HepG2 (cell line): Measurements from ENCODE around the gene CRISP3. TPM values are rescaled to one million over a fixed set of nuclear protein-coding genes. Genes with fewer than 3 reads are reported as not detected.

Experiments used
- ATAC-seq: fragments of 200-7000 bp; cut with Tn5 transposase; 3 replicates; pipeline ENCODE4 v1.9.1; 2020; ENCODE audit warnings: mild to moderate bottlenecking, moderate library complexity
- BruUV-seq: library from RNA; stranded (reverse); fragments of 400-500 nt; replicated peaks from 2 replicates; lab custom pipeline; 2021; lab: Mats Ljungman, UMichigan
- CTCF ChIA-PET: fragments of 300-600 bp; formaldehyde crosslinking; extraction: SDS; loops from one replicate; lab custom pipeline; 2021; ENCODE audit warnings: low total read pairs, inconsistent platforms, low intra/inter-chr PET ratio; lab: Yijun Ruan, JAX
- POLR2A ChIA-PET: fragments of 350-600 bp; sonication (Branson Sonifier 250); formaldehyde crosslinking; loops from one replicate; lab custom pipeline; 2020; ENCODE audit warnings: antibody characterized with exemption, inconsistent platforms; lab: Yijun Ruan, JAX
- DNase-seq: peaks from one replicate; pipeline ENCODE4 v3.0.0-alpha.2; 2015; ENCODE audit warnings: low spot score
- FAIRE-seq: peaks from 3 replicates; lab custom pipeline; 2011; peaks lifted over from hg19 to GRCh38; lab: Jason Lieb, UNC
- H2AFZ ChIP-seq: one replicate; pipeline ENCODE4 v1.6.1; 2011; ENCODE audit warnings: low read length, inconsistent platforms
- H3K27ac ChIP-seq: fragments of 300-600 bp; 3 replicates; pipeline ENCODE4 v1.8.0; 2011; ENCODE audit warnings: mixed run types, mild to moderate bottlenecking, mixed read lengths, low read length, inconsistent platforms; ENCODE audit not compliant: insufficient read depth; ENCODE audit errors: extremely low read length
- H3K27me3 ChIP-seq, 2 experiments: fragments of 200-600 bp in 1 of 2; 2 replicates in 1 of 2; 3 replicates in 1 of 2; pipeline versions ENCODE4 v1.6.0 to v1.8.0; 2011; ENCODE audit warnings: low read length in 2 of 2, mild to moderate bottlenecking in 2 of 2, moderate library complexity in 2 of 2, inconsistent platforms in 1 of 2; ENCODE audit not compliant: insufficient read depth in 2 of 2, control insufficient read depth in 1 of 2
- H3K36me3 ChIP-seq, 2 experiments: fragments of 200-600 bp in 1 of 2; replicated peaks in 1 of 2; 2 replicates in 1 of 2; 3 replicates in 1 of 2; pipeline versions ENCODE4 v1.5.1 to v1.8.0; 2011; ENCODE audit warnings: low read length in 2 of 2, inconsistent platforms in 1 of 2; ENCODE audit not compliant: insufficient read depth in 2 of 2, control insufficient read depth in 1 of 2
- H3K4me1 ChIP-seq: 2 replicates; pipeline ENCODE4 v1.5.1; 2012; ENCODE audit warnings: low read length, inconsistent platforms; ENCODE audit not compliant: insufficient read depth
- H3K4me2 ChIP-seq: 2 replicates; pipeline ENCODE4 v1.6.0; 2011; ENCODE audit warnings: low read depth, low read length, inconsistent platforms
- H3K4me3 ChIP-seq, 3 experiments: fragments of 200-600 bp in 1 of 3; sonication (generic), shearing (Covaris generic) in 1 of 3; replicated peaks in 1 of 3; 2 replicates each; pipeline ENCODE4 v1.5.1; 2011 to 2016; ENCODE audit warnings: low read length in 3 of 3, inconsistent platforms in 2 of 3, low read depth in 2 of 3, mild to moderate bottlenecking in 2 of 3, control low read depth in 1 of 3, mixed read lengths in 1 of 3; ENCODE audit not compliant: insufficient read depth in 1 of 3
- H3K79me2 ChIP-seq: one replicate; pipeline ENCODE4 v1.6.1; 2011; ENCODE audit warnings: low read length, inconsistent platforms; ENCODE audit not compliant: insufficient read depth
- H3K9ac ChIP-seq: 2 replicates; pipeline ENCODE4 v1.6.0; 2011; ENCODE audit warnings: mild to moderate bottlenecking, low read depth, low read length, inconsistent platforms; ENCODE audit not compliant: insufficient read depth
- H3K9me3 ChIP-seq: 2 replicates; pipeline ENCODE4 v1.5.1; 2012; ENCODE audit warnings: mild to moderate bottlenecking, low read length
- H4K20me1 ChIP-seq: 2 replicates; pipeline ENCODE4 v1.6.0; 2011; ENCODE audit warnings: inconsistent platforms, mild to moderate bottlenecking, low read length, moderate library complexity; ENCODE audit not compliant: insufficient read depth
- FOXO1 ChIP-seq: sonication (generic); formaldehyde crosslinking; IDR thresholded peaks from 2 replicates; pipeline ENCODE4 v1.4.0; 2020; ENCODE audit warnings: missing genetic modification reagents
- MXD4 ChIP-seq: IDR thresholded peaks from 2 replicates; pipeline ENCODE4 v1.6.1; 2016; ENCODE audit warnings: mild to moderate bottlenecking, missing biosample characterization, missing genetic modification reagents
- MYPOP ChIP-seq: sonication (generic); formaldehyde crosslinking; IDR thresholded peaks from 2 replicates; pipeline ENCODE4 v1.8.1; 2023; ENCODE audit warnings: mild to moderate bottlenecking, moderate library complexity, missing genetic modification reagents
- NCOA5 ChIP-seq: sonication (generic); formaldehyde crosslinking; IDR thresholded peaks from 2 replicates; pipeline ENCODE4 v1.4.0; 2020; ENCODE audit warnings: missing genetic modification reagents
- NR1H2 ChIP-seq: sonication (generic); formaldehyde crosslinking; IDR thresholded peaks from 2 replicates; pipeline ENCODE4 v1.8.1; 2022; ENCODE audit warnings: low read depth, missing genetic modification reagents, borderline replicate concordance
- REST ChIP-seq, 2 experiments: IDR thresholded peaks; 2 replicates each; pipeline ENCODE4 v1.6.1; 2011 to 2012; ENCODE audit warnings: low read length in 2 of 2, borderline replicate concordance in 1 of 2, low read depth in 1 of 2, mild to moderate bottlenecking in 1 of 2, moderate library complexity in 1 of 2
- SP2 ChIP-seq: sonication (generic); formaldehyde crosslinking; IDR thresholded peaks from 2 replicates; pipeline ENCODE4 v1.5.1; 2020; ENCODE audit warnings: mild to moderate bottlenecking, missing genetic modification reagents
- THAP7 ChIP-seq: sonication (generic); formaldehyde crosslinking; IDR thresholded peaks from 2 replicates; pipeline ENCODE4 v1.8.1; 2023; ENCODE audit warnings: mild to moderate bottlenecking, missing genetic modification reagents
- TRIM24 ChIP-seq: sonication (generic); formaldehyde crosslinking; IDR thresholded peaks from 2 replicates; pipeline ENCODE4 v1.8.0; 2022; ENCODE audit warnings: mild to moderate bottlenecking, missing genetic modification reagents
- ZNF281 ChIP-seq: sonication (generic); formaldehyde crosslinking; IDR thresholded peaks from 2 replicates; pipeline ENCODE4 v1.4.0; 2020; ENCODE audit warnings: missing genetic modification reagents, borderline replicate concordance
- ZNF503 ChIP-seq: sonication (generic); formaldehyde crosslinking; IDR thresholded peaks from 2 replicates; pipeline ENCODE4 v1.4.0; 2020; ENCODE audit warnings: missing genetic modification reagents
- ZNF562 ChIP-seq: sonication (generic); formaldehyde crosslinking; IDR thresholded peaks from 2 replicates; pipeline ENCODE4 v1.8.0; 2022; ENCODE audit warnings: missing genetic modification reagents, borderline replicate concordance
- ZNF597 ChIP-seq: sonication (generic); formaldehyde crosslinking; IDR thresholded peaks from 2 replicates; pipeline ENCODE4 v1.5.0; 2020; ENCODE audit warnings: missing genetic modification reagents
- in situ Hi-C: cut with HindIII; loops from 2 replicates; pipeline ENCODE4 v1.10.0; 2017; ENCODE audit warnings: low pct_unique_long_range_greater_than_20kb; ENCODE audit not compliant: extremely low pct_ligation_motif_present
- intact Hi-C: fragments of 100-400 bp; cut with micrococcal nuclease; formaldehyde crosslinking; loops from one replicate; pipeline ENCODE4 v1.10.0; 2022; ENCODE audit not compliant: unreplicated experiment
- polyA plus RNA-seq, 8 experiments: library from polyadenylated mRNA; depleted of rRNA in 3 of 8; stranded (reverse) in 7 of 8; unstranded in 1 of 8; fragments of >200 nt; fragmentation: Illumina TruSeq in 4 of 8; extraction: Trizol in 4 of 8; gene quantifications; 2 replicates each; pipeline versions ENCODE4 v1.2.1 to v1.2.3, GENCODE V29; 2011 to 2016; ENCODE audit warnings: low read depth in 4 of 8, missing spikeins in 1 of 8, mixed read lengths in 1 of 8; ENCODE audit not compliant: insufficient read depth in 1 of 8
- total RNA-seq, 5 experiments: library from RNA; depleted of rRNA; stranded (reverse); fragments of >200 nt; fragmentation: Illumina TruSeq; extraction: Trizol; gene quantifications; 2 replicates each; pipeline ENCODE4 v1.2.3, GENCODE V29; 2016; ENCODE audit warnings: low read depth in 1 of 5

Gene CRISP3
- total and polyA plus RNA-seq, 2 of the 13 experiments (the other 11 are each of a cell fraction or from before 2014, with no cell fraction given): not detected

- in situ Hi-C loops (no loop called here), intact Hi-C loops (no loop called here)
- H3K4me3 ChIP-seq: no peak overlapping the region
- ChIA-PET POLR2A (no interaction called here), CTCF (no interaction called here)
- no peaks in the 10 kb centered on the region for H3K9me3 ChIP-seq
- H3K79me2 ChIP-seq: no peaks in the 10 kb centered on the region
- H3K27me3 ChIP-seq: no peaks in the 10 kb centered on the region
- H3K36me3 ChIP-seq: no peaks in the 10 kb centered on the region
- BruUV-seq: no TSS peak
- DNase-seq: no peak
- no peak overlapping the region for H3K9ac ChIP-seq
- ATAC-seq: no peak
- no peak overlapping the region for H3K4me2 ChIP-seq
- H3K27ac ChIP-seq: no peak overlapping the region
- H3K4me1 ChIP-seq: no peaks in the 10 kb centered on the region
- H2AFZ ChIP-seq: no peak overlapping the region
- no peak for FAIRE-seq
- H4K20me1 ChIP-seq: no peaks in the 10 kb centered on the region
- no peak for TF ChIP-seq ZNF281 (CRISPR knock-in tag)
- TF ChIP-seq SP2 (CRISPR knock-in tag): no peak
- no peak for TF ChIP-seq MXD4 (CRISPR knock-in tag)
- no peak for TF ChIP-seq NCOA5 (CRISPR knock-in tag)
- TF ChIP-seq ZNF503 (CRISPR knock-in tag): no peak
- TF ChIP-seq FOXO1 (CRISPR knock-in tag): no peak
- no peak for TF ChIP-seq ZNF597 (CRISPR knock-in tag)
- no peak for TF ChIP-seq THAP7 (CRISPR knock-in tag)
- TF ChIP-seq NR1H2 (CRISPR knock-in tag): no peak
- no peak for TF ChIP-seq TRIM24 (CRISPR knock-in tag)
- no peak for TF ChIP-seq REST (IDR thresholded peaks at IDR 0.05; ENCODE audit: borderline replicate concordance in 1 of 2, low read depth in 1 of 2, low read length in 2 of 2)
- no peak for TF ChIP-seq MYPOP
- TF ChIP-seq ZNF562 (CRISPR knock-in tag): no peak
Observed at GRCh38 chr6:49730251-49730650, 13.9 kb downstream of the CRISP3 start.
